Neural progenitor cell (in vitro differentiated cells): ENCODE data around the gene ST8SIA4. TPM values are rescaled to one million over a fixed set of nuclear protein-coding genes. Genes with fewer than 3 reads are reported as not detected.

Experiments
- DNase-seq: peaks from one replicate; pipeline ENCODE4 v3.0.0-alpha.2; 2016; ENCODE audit warnings: low spot score
- H2AFZ ChIP-seq: fragments of 200-600 bp; sonication (generic); replicated peaks from 2 replicates; pipeline ENCODE4 v1.6.1; 2016; ENCODE audit warnings: antibody characterized with exemption
- H3F3A ChIP-seq: fragments of 200-600 bp; sonication (generic); 2 replicates; pipeline ENCODE4 v1.6.1; 2016; ENCODE audit warnings: antibody characterized with exemption, low read depth
- H3K27ac ChIP-seq: fragments of 200-600 bp; sonication (generic); 2 replicates; pipeline ENCODE4 v1.5.1; 2016; ENCODE audit warnings: mild to moderate bottlenecking
- H3K27me3 ChIP-seq: fragments of 200-600 bp; sonication (generic); 2 replicates; pipeline ENCODE4 v1.6.1; 2016; ENCODE audit warnings: mild to moderate bottlenecking, moderate library complexity
- H3K36me3 ChIP-seq: fragments of 200-600 bp; sonication (generic); 2 replicates; pipeline ENCODE4 v1.5.1; 2016
- H3K4me1 ChIP-seq: fragments of 200-600 bp; sonication (generic); 2 replicates; pipeline ENCODE4 v1.6.1; 2016; ENCODE audit warnings: mixed run types
- H3K4me2 ChIP-seq: fragments of 200-600 bp; sonication (generic); 2 replicates; pipeline ENCODE4 v1.6.1; 2016
- H3K4me3 ChIP-seq: fragments of 200-600 bp; sonication (generic); 2 replicates; pipeline ENCODE4 v1.5.1; 2016
- H3K79me2 ChIP-seq: fragments of 200-600 bp; sonication (generic); 2 replicates; pipeline ENCODE4 v1.6.1; 2016; ENCODE audit warnings: low read depth
- H3K9ac ChIP-seq: fragments of 200-600 bp; sonication (generic); 2 replicates; pipeline ENCODE4 v1.6.1; 2016
- H3K9me3 ChIP-seq: fragments of 200-600 bp; sonication (generic); 2 replicates; pipeline ENCODE4 v1.5.1; 2016; ENCODE audit warnings: low read depth
- H4K20me1 ChIP-seq: fragments of 200-600 bp; sonication (generic); 2 replicates; pipeline ENCODE4 v1.6.1; 2016; ENCODE audit warnings: low read depth
- H3K27ac Mint-ChIP-seq: 3 replicates; pipeline ENCODE4 v1.8.0; 2021; ENCODE audit warnings: mixed read lengths
- H3K27me3 Mint-ChIP-seq: 2 replicates; pipeline ENCODE4 v1.8.0; 2022; ENCODE audit warnings: low read depth, mild to moderate bottlenecking, inconsistent platforms, moderate library complexity, mixed read lengths; ENCODE audit not compliant: insufficient read depth
- H3K36me3 Mint-ChIP-seq: 3 replicates; pipeline ENCODE4 v1.8.0; 2021; ENCODE audit warnings: mixed read lengths
- H3K4me1 Mint-ChIP-seq: 3 replicates; pipeline ENCODE4 v1.8.0; 2021; ENCODE audit warnings: mixed read lengths
- H3K4me3 Mint-ChIP-seq: 3 replicates; pipeline ENCODE4 v1.8.0; 2021; ENCODE audit warnings: mild to moderate bottlenecking, moderate library complexity, mixed read lengths
- H3K9me3 Mint-ChIP-seq: 3 replicates; pipeline ENCODE4 v1.8.0; 2020; ENCODE audit warnings: mixed read lengths
- CTCF ChIP-seq: fragments of 200-600 bp; sonication (generic); IDR thresholded peaks from 2 replicates; pipeline ENCODE4 v1.5.1; 2017; ENCODE audit warnings: antibody characterized with exemption, mild to moderate bottlenecking
- EZH2 ChIP-seq: fragments of 200-600 bp; sonication (generic); IDR thresholded peaks from 2 replicates; pipeline ENCODE4 v1.6.1; 2017; ENCODE audit warnings: antibody characterized with exemption, mild to moderate bottlenecking, moderate library complexity
- EZH2phosphoT487 ChIP-seq: fragments of 200-600 bp; sonication (generic); IDR thresholded peaks from 2 replicates; pipeline ENCODE4 v1.6.1; 2017; ENCODE audit warnings: antibody characterized with exemption
- total RNA-seq: library from RNA; depleted of rRNA; stranded (reverse); fragments of >200 nt; gene quantifications from 2 replicates; pipeline ENCODE4 v1.2.3, GENCODE V29; 2015; ENCODE audit warnings: low replicate concordance

The ST8SIA4 gene
- total RNA-seq, 1 donor from 2014 or later, result 0.84 TPM

- no peak overlapping the region for H3K4me2 ChIP-seq
- H2AFZ ChIP-seq, result no peak overlapping the region
- Mint-ChIP-seq H3K27me3 (peaks cover 2% of the 10 kb centered on the region), H3K36me3 (peaks cover 9% of the 10 kb centered on the region), H3K9me3 (peaks cover 4% of the 10 kb centered on the region), H3K4me1 (peaks cover 26% of the 10 kb centered on the region), H3K27ac (no peak overlapping the region), H3K4me3 (no peak overlapping the region)
- H3K27me3 ChIP-seq, result no peaks in the 10 kb centered on the region
- H3K9me3 ChIP-seq, result no peaks in the 10 kb centered on the region
- no peak overlapping the region for H3K27ac ChIP-seq
- no peaks in the 10 kb centered on the region for H3K4me1 ChIP-seq
- H3K4me3 ChIP-seq, result no peak overlapping the region
- no peaks in the 10 kb centered on the region for H3K79me2 ChIP-seq
- no peaks in the 10 kb centered on the region for H3K36me3 ChIP-seq
- DNase-seq, result no peak
- TF ChIP-seq EZH2phosphoT487 (no peak), CTCF (no peak), EZH2 (no peak)
- H3K9ac ChIP-seq, result no peak overlapping the region
- H4K20me1 ChIP-seq, result no peaks in the 10 kb centered on the region
- H3F3A ChIP-seq, result no peaks in the 10 kb centered on the region
These were observed 79.3 kb downstream of the ST8SIA4 start for GRCh38 chr5:100823812-100824211.

GRCh38 chr5:100821751-100822150 is 81.3 kb downstream of the ST8SIA4 start:
- H3K9ac ChIP-seq, result no peak overlapping the region
- Mint-ChIP-seq H3K27ac (no peak overlapping the region), H3K36me3 (peaks cover 9% of the 10 kb centered on the region), H3K4me3 (no peak overlapping the region), H3K4me1 (peaks cover 6% of the 10 kb centered on the region), H3K27me3 (peaks cover 2% of the 10 kb centered on the region), H3K9me3 (peaks cover 4% of the 10 kb centered on the region)
- no peaks in the 10 kb centered on the region for H3K36me3 ChIP-seq
- no peaks in the 10 kb centered on the region for H3K27me3 ChIP-seq
- no peak overlapping the region for H2AFZ ChIP-seq
- H3K9me3 ChIP-seq, result no peaks in the 10 kb centered on the region
- TF ChIP-seq CTCF (no peak), EZH2 (no peak), EZH2phosphoT487 (no peak)
- no peak for DNase-seq
- H3K27ac ChIP-seq, result no peak overlapping the region
- no peaks in the 10 kb centered on the region for H4K20me1 ChIP-seq
- H3K79me2 ChIP-seq, result no peaks in the 10 kb centered on the region
- no peak overlapping the region for H3K4me3 ChIP-seq
- H3K4me1 ChIP-seq, result no peaks in the 10 kb centered on the region
- no peaks in the 10 kb centered on the region for H3F3A ChIP-seq
- no peak overlapping the region for H3K4me2 ChIP-seq

- TF ChIP-seq EZH2phosphoT487 (no peak), CTCF (no peak), EZH2 (no peak)
- Mint-ChIP-seq H3K9me3 (peaks cover 4% of the 10 kb centered on the region), H3K36me3 (peaks cover 6% of the 10 kb centered on the region), H3K27me3 (peaks cover 2% of the 10 kb centered on the region), H3K27ac (no peak overlapping the region), H3K4me1 (peaks cover 2% of the 10 kb centered on the region), H3K4me3 (no peak overlapping the region)
- no peaks in the 10 kb centered on the region for H3K4me1 ChIP-seq
- no peaks in the 10 kb centered on the region for H3K9me3 ChIP-seq
- no peaks in the 10 kb centered on the region for H4K20me1 ChIP-seq
- DNase-seq, result no peak
- no peaks in the 10 kb centered on the region for H3F3A ChIP-seq
- no peak overlapping the region for H3K9ac ChIP-seq
- no peak overlapping the region for H3K4me2 ChIP-seq
- H3K36me3 ChIP-seq, result no peaks in the 10 kb centered on the region
- H3K27me3 ChIP-seq, result no peaks in the 10 kb centered on the region
- no peak overlapping the region for H2AFZ ChIP-seq
- no peak overlapping the region for H3K27ac ChIP-seq
- no peak overlapping the region for H3K4me3 ChIP-seq
- no peaks in the 10 kb centered on the region for H3K79me2 ChIP-seq
These were observed 84.7 kb downstream of the ST8SIA4 start for GRCh38 chr5:100818340-100818739.

GRCh38 chr5:100803397-100803796 is 99.7 kb downstream of the ST8SIA4 start:
- Mint-ChIP-seq H3K9me3 (peaks cover 2% of the 10 kb centered on the region), H3K4me3 (no peak overlapping the region), H3K36me3 (peaks cover 5% of the 10 kb centered on the region), H3K4me1 (no peaks in the 10 kb centered on the region), H3K27me3 (no peaks in the 10 kb centered on the region), H3K27ac (no peak overlapping the region)
- Histone ChIP-seq H2AFZ (no peak overlapping the region), H3K27ac (no peak overlapping the region), H3K4me2 (no peak overlapping the region), H3K4me3 (no peak overlapping the region), H3K36me3 (no peaks in the 10 kb centered on the region), H3F3A (no peaks in the 10 kb centered on the region), H3K79me2 (no peaks in the 10 kb centered on the region), H3K9ac (no peak overlapping the region), H3K27me3 (no peaks in the 10 kb centered on the region), H4K20me1 (no peaks in the 10 kb centered on the region), H3K4me1 (no peaks in the 10 kb centered on the region), H3K9me3 (no peaks in the 10 kb centered on the region)
- no peak for TF ChIP-seq EZH2
- no peak for TF ChIP-seq CTCF
- TF ChIP-seq EZH2phosphoT487, result no peak
- DNase-seq, result no peak
